HG02798 (cell line): ENCODE results near the gene CNFN.

Source experiments
- ATAC-seq: cut with Tn5 transposase; IDR thresholded peaks from one replicate; pipeline ENCODE4 v1.9.1; 2021; ENCODE audit warnings: mild to moderate bottlenecking; ENCODE audit not compliant: unreplicated experiment, poor library complexity

The CNFN gene

GRCh38 chr19:42411581-42412178 lies 21.6 kb upstream of the CNFN start:
- no peak for ATAC-seq

GRCh38 chr19:42410371-42410770 lies 20.3 kb upstream of the CNFN start:
- no peak for ATAC-seq

- no peak for ATAC-seq
Observed at GRCh38 chr19:42409477-42409876, 19.4 kb upstream of the CNFN start.

- no peak for ATAC-seq
Observed at GRCh38 chr19:42407816-42408175, 17.7 kb upstream of the CNFN start.

- no peak for ATAC-seq
Observed at GRCh38 chr19:42407085-42407815, 17.2 kb upstream of the CNFN start.

DNA sequence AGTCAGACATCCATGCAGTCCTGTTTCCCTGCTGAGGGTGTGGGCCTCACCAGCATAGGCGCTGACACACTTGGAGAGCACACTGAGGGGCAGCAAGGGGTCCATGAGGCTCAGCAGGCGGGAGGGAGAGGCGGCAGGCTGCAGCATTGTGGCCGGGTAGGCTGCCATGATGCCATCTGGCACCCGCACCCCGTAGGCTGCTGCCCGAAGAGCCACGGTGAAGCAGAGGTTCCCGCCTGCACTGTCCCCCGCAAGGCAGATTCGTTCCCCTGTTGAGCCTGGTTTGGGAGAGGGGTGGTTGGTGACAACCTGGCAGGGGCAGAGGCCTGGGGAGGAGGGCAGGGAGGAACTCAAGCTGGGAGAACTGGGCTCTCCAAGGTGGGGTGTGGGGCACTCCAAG lies 16.0 kb upstream of the CNFN start:
- ATAC-seq: no peak

GRCh38 chr19:42403586-42403985 lies 13.5 kb upstream of the CNFN start:
- ATAC-seq: no peak

- no peak for ATAC-seq
Observed at GRCh38 chr19:42402376-42403116, 12.4 kb upstream of the CNFN start.

DNA sequence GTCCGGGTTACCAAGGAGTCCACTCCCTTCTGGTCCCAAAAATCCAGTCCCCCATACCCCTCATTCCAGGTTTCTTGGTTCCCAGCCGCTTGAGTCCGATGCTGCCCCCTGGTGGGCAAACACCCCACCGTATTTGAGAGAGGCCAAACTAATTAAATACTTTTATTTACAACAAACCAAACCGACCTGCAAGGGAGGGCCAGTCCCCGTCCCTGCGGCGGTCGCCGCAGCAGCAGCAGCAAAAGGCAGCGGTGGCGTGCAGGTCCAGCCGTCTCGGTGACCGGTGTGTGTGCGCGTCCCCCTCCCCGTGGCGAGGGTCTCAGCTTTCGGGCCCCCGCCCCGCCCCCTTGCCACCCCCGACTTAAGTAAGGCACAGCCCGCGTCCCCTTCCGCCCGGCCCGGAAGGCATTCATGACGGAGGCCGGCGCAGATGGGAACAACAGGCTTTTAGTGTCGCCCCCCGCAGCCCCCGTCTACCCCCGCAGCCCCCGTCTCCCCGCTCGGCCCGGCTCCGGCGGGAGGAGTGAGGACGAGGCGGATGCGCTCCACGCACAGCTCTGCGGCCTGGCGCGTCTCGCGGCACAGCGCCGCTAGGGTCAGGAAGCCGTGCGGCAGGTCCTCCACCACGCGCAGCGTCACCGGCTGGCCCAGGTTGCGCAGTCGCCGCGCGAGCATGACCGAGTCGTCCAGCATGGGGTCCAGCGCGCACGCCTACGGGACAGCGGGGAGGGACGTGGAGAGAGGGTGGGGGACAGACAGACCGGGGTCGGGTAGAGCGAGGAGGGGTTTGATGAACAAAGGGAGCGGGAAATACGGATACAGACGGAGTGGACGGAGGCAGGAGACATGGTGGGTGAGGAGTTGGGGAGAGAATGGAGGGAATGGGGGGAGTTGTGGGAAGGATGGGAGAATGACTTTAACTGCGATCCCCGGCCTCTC lies 11.5 kb upstream of the CNFN start:
- ATAC-seq: no peak

- ATAC-seq: no peak
Observed at GRCh38 chr19:42400404-42400803, 10.3 kb upstream of the CNFN start.

GRCh38 chr19:42397263-42398166 lies 7.4 kb upstream of the CNFN start:
- ATAC-seq: no peak

GRCh38 chr19:42396381-42397262 lies 6.5 kb upstream of the CNFN start:
- peak; percentile 97 for ATAC-seq

- ATAC-seq: no peak
Observed at GRCh38 chr19:42394751-42395150, 4.7 kb upstream of the CNFN start.

DNA sequence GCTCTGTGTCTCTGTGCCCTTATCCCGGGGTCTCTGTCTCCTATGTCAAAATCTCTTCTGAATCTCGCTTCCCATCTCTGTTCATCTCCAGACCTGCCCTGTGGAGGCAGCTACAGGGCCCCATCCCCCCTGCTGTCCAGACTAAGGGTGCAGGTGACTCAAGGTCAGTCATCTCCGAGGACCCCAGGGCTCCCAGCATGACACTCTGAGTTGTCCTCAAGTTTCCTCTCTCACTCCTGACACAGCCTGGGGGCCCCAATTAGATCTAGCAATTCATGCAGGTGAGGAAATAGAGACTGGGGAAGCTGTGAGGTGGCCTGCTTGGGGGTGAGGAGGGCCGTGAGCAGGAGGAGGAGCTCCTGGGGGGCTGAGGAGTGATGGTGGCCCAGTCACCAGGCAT lies 2.1 kb upstream of the CNFN start:
- ATAC-seq: no peak

DNA sequence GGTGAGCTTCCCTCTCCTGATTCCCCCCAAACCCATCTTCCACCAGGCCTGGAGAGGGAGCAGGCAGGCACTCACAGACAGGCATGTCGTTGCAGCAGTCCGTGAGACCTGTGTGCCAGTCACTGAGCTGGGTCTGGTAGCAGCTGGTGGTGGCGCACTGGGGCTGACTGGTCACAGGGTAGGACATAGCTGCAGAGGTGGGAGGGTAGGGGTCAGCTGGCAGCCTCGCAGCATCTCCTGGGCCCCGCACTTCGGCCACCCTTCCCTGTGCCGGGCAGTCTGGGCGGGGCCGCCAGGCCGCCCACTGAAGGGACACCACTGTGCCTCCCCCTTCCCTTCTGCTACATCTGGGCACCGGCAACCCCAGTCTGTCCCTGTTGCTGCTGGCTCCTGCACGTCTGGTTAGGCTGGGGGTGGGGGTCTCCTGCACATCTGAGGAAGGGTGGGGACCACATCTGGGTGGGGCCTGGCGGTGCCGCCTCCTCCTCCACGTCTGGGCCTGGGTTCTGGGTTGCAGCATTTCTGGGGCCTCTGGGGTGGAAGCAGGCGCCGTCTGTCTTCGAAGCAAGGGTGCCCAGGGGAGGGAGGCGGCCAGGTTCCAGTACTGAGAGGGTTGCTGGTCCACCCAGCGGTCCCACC lies 1.1 kb downstream of the CNFN start:
- no peak for ATAC-seq

- ATAC-seq: no peak
Observed at GRCh38 chr19:42386974-42387707, 3.0 kb downstream of the CNFN start.

GRCh38 chr19:42380155-42380554 lies 9.9 kb downstream of the CNFN start:
- no peak for ATAC-seq
